Ovary (tissue), 3 donors: Measurements from ENCODE around the gene KNOP1.

Experiments
- CTCF ChIP-seq, 3 donors: fragments of 450-650 bp in 2 of 3; fragments of 200-600 bp in 1 of 3; IDR thresholded peaks; one replicate each; pipeline versions ENCODE4 v1.5.1 to v1.8.0; 2016 to 2022; ENCODE audit warnings: antibody characterized with exemption in 3 of 3, mild to moderate bottlenecking in 1 of 3
- EP300 ChIP-seq: sonication (generic); formaldehyde crosslinking; IDR thresholded peaks from one replicate; pipeline ENCODE4 v1.6.1; 2017; ENCODE audit warnings: antibody characterized with exemption
- POLR2A ChIP-seq: fragments of 450-650 bp; IDR thresholded peaks from one replicate; pipeline ENCODE4 v1.6.1; 2017; ENCODE audit warnings: antibody characterized with exemption, mild to moderate bottlenecking, moderate library complexity
- donor health status: DM: no; HTN: no; CAD: no.

- TF ChIP-seq CTCF (IDR thresholded peaks at IDR 0.05) (no peak), POLR2A (no peak), EP300 (no peak)
These were observed 49.5 kb upstream of the KNOP1 start for GRCh38 chr16:19767497-19767896.
